Testis (tissue), 2 donors: ENCODE measurements around the gene DYNLT3.

Experiments
- POLR2A ChIP-seq: fragments of 450-650 bp; IDR thresholded peaks from one replicate; pipeline ENCODE4 v1.6.1; 2017; ENCODE audit warnings: antibody characterized with exemption, mild to moderate bottlenecking, moderate library complexity
- TF ChIP-seq, protein P1 (sequence below), 3 experiments: fragments of 450-650 bp in 2 of 3; fragments of 200-600 bp in 1 of 3; sonication (generic) in 1 of 3; IDR thresholded peaks; one replicate each; pipeline ENCODE4 v1.5.1; 2016 to 2019; ENCODE audit warnings: antibody characterized with exemption in 3 of 3, mild to moderate bottlenecking in 2 of 3, moderate library complexity in 1 of 3

DNA sequence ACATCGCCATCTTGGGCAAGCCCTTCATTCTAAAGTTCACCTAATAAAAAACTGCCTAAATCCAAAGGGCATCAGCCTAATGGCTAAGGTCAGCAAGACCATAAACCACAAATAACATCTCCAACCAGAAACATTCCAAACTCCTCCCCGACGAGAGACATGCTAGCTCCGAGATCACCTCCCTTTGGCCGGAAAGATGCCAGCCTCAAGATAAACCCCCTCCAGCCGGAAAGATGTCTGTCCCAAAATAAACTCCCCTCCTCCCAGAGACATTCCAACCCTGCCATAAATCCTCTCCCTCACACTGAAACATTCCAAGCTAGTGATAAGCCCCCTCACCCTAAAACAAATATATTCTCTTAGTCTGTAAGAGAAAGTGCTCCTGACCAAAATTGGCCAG is 13.3 kb upstream of the DYNLT3 start:
- TF ChIP-seq, protein P1, sequence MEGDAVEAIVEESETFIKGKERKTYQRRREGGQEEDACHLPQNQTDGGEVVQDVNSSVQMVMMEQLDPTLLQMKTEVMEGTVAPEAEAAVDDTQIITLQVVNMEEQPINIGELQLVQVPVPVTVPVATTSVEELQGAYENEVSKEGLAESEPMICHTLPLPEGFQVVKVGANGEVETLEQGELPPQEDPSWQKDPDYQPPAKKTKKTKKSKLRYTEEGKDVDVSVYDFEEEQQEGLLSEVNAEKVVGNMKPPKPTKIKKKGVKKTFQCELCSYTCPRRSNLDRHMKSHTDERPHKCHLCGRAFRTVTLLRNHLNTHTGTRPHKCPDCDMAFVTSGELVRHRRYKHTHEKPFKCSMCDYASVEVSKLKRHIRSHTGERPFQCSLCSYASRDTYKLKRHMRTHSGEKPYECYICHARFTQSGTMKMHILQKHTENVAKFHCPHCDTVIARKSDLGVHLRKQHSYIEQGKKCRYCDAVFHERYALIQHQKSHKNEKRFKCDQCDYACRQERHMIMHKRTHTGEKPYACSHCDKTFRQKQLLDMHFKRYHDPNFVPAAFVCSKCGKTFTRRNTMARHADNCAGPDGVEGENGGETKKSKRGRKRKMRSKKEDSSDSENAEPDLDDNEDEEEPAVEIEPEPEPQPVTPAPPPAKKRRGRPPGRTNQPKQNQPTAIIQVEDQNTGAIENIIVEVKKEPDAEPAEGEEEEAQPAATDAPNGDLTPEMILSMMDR (IDR thresholded peaks at IDR 0.05), result no peak
- TF ChIP-seq POLR2A, result no peak
